HT-29 (cell line): ENCODE results near the gene CFLAR. TPM values are rescaled to one million over a fixed set of nuclear protein-coding genes. Genes with fewer than 3 reads are reported as not detected.
A peak's percentile ranks its signal among the peaks of the same experiment; 100 is the strongest.
"Not testable (repeated sequence)": the region's sequence is repeated elsewhere in the genome, so short reads cannot be mapped to it uniquely, and the experiment has no call there.

ENCODE experiments used
- DNase-seq: peaks from one replicate; pipeline ENCODE4 v3.0.0-alpha.2; 2015; ENCODE audit warnings: low spot score
- total RNA-seq: library from RNA; depleted of rRNA; stranded (reverse); fragments of >200 nt; shearing (Covaris generic); gene quantifications from 2 replicates; pipeline ENCODE4 v1.2.3, GENCODE V29; 2014

CFLAR gene
- total RNA-seq, 1 experiment from 2014 or later: 41.2 TPM

DNA sequence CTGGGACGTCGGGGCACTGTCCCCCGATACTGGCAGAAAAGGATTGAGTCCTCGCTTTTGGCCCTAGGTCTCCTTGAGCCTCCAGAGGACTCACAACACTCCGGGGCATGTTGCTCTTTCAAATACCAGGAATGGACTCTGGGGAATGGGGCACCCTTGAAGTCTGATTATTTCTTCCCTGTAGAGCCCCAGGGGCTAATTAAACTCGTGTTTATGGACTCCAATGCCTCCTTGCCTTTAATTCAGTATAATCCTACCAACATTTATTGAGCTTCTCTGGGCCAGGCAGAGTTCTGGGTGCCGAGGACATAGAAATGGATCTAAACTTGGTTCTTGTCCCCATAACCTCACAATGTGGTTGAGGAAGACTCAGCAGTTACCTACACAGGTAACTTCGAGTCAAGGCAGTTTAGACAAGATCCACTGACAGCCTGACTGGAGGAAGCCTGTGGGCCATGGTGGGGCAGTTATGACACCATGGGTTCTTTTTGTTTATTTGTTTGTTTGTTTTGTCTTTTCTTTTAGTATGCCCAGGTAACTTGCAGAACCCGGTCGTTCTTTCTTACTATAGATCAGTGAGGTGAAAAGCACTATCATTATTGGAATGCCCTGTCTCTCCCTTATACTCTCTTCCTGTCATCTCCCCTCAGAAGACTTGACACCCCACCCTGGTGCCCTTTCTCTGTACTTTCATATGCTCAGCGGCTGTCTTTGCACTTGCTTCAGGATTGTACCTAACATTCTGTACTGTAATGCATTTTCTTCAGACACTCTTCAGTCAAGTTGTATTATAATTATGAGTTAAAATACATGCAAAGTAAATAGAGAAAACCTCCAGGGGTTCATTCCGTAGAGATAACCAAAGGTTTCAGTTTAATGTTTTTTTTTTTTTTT lies 3.2 kb downstream of the CFLAR start:
- DNase-seq: peak; percentile 78

DNA sequence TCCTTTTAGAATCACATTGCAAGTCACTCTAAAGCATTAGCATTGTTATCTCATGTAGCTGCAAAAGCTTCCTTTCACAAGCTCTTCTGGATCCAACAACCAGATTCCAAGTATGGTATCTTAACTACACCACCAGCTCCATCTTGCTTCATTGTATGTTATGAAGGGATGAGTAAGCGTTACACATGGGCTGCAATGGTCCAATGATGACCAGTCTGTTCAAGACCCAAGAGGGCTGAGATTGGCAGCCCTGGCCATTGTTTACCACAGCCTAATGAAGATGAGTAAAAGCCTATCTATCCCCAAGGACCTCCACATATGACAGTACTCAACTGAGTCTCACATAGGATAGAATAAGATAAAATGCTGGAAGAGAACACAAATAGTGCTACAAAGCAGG lies 6.3 kb downstream of the CFLAR start:
- DNase-seq: no peak

DNA sequence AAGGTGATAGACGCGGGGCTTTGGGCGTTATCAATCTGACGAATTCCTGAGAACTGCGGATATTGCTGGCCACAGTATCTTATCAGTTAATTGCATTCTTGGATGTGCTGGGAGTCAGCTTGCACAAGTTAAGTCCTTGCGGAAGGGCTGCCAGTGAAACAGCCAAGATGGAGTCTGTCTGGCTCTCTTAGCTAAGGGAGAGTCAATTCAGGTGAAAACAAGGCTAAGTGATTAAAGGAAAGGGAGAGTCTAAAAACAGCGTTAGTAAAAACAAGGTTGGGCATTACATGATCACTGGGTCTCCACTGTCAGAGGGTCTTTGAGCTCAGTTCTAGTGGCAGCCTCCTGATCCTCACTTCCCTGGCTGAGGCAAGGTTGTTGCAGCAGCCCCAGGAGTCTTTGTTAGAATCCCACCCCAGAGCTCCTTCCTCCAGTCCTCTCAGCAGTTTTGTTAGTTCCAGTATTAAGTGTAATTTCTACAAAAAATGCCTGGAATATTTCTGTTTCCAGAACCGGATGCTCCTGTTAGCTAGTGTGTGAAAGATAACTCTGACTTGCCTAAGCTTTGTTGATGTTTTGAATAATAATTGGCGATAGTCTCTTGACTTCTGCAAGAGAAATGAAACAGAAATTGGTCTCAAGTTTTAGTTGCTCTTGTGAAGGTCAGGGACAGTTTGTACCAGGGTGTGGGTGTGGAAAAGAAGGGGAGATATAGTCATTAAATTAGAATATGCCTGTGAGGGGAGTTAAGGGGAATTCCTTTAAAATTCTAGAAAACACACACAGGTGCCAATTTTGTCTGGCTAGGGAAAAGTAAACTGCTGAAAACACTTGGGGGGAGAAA lies 10.6 kb downstream of the CFLAR start:
- DNase-seq: no peak

DNA sequence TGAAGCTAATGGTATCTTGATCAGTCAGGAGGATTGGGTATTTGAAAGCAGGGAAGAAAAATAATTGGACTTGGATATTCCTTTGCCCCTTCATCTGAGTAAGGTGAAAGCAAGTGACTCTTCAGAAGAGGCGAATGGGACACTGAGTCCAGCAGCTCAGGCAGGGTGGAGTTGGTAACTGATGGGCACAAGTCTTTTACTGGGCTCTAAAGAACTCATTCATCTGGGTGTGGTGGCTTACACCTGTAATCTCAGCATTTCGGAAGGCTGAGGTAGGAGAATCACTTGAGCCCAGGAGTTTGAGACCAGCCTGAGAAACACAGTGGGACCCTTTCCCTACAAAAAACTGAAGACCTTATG lies 11.2 kb downstream of the CFLAR start:
- no peak for DNase-seq

DNA sequence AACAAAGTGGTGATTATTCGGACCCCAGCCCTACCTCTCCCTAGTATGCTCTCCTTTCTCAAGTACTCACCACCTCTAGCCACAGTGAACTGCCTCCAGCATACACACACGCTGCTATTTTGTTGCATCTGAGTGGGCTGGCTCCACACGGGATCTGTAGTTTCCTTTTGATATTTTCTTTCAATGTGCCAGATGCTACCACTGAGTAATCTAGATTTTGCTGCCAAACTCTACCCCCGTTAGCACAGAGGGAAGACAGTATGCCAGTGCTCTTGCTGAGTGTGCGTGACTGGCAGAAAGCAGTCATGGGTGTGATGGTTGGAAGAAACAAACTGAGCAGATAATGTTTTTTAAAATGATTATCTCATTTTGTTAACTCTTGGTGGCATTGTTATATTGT lies 11.6 kb downstream of the CFLAR start:
- no peak for DNase-seq

DNA sequence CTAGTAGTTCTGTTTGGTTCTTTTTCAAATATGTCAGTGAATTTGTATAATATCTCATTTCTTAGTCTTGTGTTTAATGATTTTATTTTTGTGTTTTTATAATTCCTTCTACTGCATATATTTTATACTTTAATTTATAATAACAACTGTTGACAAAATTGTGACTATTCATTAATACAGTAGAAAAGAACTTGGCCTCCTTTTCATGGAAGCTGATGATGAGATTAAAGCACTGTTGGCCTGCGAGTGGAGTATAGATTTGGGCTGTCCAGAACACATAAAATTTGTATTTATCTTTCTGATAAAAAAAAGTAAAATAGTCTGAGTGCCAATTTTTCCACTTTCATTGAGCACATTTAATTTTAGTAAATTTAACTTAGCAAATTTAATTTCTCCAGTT lies 12.1 kb downstream of the CFLAR start:
- DNase-seq: no peak

DNA sequence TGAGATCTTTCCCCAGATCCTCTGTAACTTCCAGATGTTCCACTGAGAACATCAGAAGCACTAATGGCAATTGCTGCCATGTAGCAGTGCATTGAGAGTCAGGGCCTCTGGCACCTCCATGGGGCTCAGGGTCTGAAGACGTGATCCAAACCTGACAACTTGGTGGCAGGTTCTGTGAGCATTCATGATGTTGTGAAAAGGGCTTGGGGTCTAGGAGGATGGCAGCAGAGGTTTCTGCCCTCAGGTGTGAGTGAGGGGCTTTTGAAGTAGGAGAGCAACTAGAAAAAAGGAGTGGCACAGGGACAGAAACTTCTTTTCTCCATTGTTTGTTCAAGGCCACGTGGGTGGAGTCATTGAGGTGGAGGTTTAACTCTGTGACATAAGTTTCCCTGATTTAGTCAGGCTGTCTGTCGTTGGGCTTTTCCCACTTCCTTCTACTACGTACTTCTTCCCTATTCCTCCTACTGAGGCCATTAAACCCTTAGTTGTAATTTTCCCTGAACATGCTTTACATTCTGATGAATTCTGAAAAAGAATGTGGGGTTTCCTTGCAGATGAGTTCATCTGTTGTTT lies 13.1 kb downstream of the CFLAR start:
- peak; percentile 82 for DNase-seq

DNA sequence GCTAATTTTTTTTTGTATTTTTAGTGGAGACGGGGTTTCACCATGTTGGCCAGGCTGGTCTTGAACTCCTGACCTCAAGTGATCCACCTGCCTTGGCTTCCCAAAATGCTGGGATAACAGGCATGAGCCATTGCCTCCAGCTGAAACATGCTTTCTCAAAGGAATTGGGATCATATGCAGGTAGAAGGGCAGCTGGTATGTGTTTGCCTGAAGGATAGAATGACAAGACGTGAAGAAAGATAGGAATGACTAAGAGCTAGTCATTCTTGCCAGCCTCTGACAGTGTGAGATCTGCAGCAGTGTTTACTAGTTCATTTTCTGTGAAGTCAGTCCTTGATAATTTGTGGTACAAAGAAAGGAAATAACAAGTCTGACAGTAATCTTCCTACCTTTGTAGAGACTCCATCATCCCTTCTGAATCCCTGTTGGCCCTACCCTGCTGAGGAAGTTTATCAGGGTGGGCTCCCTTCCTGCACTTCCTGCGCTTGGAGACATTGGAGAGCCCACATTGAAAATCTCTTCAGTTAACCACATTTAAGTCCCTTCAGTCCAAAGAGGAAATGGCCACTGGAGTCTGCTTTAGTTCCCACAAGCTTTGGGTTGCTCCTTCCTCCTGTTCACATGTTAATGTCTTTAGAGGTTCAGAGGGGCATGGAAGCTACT lies 14.7 kb downstream of the CFLAR start:
- no peak for DNase-seq

DNA sequence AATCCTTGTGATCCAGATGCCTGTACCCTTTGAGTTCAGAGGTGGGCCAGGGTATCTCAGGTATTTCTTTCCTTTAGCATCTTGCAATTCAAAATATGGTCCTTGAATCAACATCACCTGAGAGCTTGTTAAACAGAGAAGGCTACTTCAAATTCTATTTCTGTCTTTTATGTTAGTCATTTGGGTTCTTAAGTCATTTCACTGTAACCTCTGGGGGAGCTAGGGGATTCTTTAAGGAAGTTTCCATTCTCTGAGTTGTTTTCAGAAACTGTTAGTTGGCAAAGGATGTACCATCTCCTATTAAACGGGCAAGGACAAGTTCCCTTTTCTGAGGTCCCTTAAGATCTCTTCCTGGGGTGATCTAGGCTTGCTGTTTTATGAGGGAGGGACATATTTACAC lies 16.6 kb downstream of the CFLAR start:
- DNase-seq: no peak

DNA sequence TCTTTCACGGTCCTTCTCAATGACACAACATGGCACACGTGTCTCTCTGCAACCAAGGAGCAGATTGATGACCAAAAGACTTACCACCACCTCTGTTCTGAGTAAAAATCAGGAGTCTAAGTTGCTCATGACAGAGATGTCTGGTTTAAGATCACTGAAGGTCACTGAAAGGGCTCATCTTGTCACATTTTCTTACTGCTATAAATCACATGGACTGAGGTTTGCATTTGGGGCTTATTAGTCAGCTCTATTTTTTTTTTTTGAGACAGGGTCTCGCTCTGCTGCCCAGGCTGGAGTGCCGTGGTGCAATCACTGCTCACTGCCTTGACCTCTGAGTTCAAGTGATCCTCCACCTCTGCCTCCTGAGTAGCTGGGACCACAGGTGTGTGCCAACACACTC lies 19.4 kb downstream of the CFLAR start:
- no peak for DNase-seq

DNA sequence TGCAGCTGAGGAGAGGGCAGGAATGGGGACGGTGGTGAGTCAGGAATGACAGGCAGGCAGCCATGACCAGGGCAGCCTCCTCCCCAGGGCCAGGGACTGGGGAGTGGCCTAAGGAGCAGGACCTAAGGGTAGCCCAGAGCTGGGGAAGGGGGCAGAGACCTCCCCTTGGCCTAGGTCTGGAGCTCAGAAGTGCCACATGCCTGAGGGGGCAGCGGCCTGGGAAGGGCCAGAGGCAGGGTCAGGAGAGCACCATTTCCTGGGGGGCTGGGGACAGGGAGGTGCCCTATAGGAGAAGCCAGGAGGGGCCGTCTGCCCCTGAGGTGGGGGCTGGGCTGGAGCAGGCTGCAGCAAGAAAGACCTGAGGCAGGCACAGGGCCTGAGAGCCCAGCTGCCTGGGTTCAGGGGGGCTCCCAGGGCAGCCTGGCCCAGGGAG lies 20.9 kb downstream of the CFLAR start:
- no peak for DNase-seq

DNA sequence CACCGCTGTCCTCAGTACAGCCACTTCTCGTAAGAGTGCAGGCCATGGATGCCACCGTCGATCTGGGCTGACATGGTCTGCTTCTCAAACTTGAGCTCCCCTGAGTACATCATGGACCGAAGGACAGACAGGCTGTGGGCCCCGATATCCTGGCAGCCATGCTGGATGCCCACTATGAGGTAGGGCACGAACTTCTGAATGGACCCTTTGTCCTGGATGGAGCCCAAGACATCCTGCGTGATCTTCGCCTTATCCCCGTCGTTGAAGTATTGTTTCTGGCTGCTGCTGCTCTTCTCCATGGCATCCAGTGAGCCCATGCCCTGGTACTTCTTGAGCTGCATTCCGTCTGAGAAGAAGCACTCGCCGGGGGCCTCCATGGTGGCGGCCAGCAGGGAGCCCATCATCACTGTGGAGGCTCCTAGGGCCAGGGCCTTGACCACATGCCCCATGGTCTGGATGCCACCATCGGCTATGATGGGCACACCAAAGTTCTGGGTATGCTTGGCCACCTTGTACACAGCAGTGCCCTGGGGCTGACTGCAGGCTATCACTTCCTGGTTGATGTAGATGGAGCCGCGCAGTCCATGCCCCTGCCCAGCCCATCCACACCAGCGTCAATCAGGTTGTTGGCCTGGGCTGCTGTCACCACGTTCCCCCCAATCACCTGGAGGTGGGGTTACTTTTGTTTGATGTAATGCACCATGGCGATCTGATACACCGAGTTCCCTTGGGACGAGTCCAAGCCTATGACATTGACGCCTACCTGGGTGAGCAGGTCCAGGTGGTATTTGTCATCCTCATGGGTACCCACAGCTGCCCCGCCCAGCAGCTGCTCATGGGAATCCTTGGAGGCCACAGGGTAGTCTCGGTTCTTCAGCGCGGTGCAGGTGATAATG lies 21.8 kb downstream of the CFLAR start:
- no peak for DNase-seq

DNA sequence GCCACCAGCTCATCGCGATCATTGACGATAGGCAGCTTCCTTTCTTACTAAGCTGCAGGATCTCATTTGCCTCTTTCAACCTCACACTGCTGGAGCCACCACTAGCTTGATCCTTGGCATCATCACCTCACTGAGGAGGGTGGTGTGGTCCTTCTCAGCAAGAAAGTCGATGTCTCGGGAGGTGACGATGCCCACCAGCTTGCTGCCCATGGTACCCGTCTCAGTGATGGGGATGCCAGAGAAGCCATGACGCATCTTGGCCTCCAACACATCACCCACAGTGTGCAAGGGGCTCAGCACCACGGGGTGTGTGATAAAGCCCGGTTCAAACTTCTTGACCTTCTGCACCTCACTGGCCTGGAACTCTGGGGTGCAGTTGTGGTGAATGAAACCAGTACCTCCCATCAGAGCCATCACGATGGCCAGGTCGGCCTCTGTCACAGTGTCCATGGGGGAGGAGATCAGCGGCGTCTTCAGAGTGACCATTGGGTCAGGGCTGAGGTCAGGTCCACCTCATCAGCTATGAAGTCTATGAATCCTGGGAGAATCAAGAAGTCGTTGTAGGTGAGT lies 22.5 kb downstream of the CFLAR start:
- no peak for DNase-seq

DNA sequence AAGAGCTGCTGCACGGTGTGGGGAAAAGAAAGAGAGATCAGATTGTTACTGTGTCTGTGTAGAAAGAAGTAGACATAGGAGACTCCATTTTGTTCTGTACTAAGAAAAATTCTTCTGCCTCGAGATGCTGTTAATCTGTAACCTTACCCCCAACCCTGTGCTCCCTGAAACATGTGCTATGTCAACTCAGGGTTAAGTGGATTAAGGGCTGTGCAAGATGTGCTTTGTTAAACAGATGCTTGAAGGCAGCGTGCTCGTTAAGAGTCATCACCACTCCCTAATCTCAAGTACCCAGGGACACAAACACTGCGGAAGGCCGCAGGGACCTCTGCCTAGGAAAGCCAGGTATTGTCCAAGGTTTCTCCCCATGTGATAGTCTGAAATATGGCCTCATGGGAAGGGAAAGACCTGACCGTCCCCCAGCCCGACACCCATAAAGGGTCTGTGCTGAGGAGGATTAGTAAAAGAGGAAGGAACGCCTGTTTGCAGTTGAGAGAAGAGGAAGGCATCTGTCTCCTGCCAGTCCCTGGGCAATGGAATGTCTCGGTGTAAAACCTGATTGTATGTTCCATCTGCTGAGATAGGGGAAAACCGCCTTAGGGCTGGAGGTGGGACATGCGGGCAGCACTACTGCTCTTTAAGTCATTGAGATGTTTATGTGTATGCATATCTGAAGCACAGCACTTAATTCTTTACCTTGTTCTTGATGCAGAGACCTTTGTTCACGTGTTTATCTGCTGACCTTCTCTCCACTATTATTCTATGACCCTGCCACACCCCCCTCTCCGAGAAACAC lies 23.2 kb downstream of the CFLAR start:
- not testable (repeated sequence) for DNase-seq

DNA sequence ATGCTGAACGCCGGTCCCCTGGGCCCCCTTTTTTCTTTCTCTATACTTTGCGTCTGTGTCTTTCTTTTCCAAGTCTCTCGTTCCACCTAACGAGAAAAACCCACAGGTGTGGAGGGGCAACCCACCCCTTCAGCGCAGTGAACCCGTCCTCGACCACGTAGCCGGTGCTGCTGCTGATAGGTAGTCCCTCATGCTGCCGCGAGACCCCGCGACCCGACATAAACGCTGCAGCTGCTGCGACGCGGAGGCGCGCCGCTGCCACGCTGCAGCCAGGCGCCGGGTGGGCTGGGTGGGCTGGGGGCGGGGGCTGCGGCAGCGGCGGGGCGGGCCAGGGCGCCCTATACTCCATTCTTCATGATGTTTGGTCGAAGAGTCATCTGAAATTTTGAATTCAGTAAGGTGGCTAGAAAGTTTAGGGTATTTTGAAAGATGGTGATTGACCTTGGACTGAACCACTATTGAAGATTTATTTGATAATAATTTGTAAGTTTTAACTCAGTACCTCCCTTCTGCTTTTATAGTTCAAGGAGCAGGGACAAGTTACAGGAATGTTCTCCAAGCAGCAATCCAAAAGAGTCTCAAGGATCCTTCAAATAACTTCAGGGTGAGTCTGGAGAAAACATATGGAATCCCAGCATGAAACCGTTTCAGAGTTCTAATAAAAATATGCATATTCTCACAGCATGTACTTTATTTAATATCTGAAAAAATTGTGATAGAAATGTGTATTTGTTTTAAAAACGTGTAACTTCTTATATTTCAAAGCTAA lies 24.1 kb downstream of the CFLAR start:
- DNase-seq: no peak

DNA sequence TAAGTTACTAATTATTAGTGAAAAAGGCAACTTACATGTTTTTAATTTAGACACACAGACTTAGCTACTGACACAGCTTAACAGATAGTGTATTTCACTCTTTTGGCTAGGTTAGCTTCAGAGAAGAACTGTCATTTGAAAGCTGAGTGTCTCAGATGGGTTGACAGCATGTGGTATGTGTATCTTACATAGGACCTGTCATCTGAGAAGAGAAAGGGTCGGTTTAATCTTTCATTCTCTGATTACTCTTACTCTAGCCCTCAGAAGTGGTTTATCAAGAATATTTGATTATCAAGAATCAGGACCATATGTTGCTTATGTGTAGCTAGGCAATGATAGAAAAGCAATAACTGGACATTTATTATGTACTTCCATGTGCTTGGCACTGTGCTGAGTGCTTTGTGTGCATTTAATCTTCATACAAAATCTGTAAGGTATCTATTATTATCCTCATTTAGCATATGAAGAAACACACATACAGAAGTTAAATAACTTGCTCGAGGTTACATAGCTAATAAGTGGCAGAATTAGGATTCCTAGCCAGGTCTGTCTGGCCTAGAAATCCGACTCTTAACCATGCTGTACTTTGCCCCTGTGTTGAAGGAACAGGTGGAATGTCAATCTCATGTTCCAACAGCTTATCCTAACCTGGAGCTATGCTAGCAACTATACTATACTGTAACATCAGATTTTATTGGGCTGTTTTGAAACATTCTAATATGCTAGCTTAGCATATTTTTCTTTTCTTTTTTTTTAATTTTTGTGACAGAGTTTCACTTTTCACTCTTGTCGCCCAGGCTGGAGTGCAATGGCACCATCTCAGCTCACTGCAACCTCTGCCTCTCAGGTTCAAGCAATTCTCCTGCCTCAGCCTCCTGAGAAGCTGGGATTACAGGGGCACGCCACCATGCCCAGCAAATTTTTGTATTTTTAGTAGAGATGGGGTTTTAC lies 28.4 kb downstream of the CFLAR start:
- no peak for DNase-seq

DNA sequence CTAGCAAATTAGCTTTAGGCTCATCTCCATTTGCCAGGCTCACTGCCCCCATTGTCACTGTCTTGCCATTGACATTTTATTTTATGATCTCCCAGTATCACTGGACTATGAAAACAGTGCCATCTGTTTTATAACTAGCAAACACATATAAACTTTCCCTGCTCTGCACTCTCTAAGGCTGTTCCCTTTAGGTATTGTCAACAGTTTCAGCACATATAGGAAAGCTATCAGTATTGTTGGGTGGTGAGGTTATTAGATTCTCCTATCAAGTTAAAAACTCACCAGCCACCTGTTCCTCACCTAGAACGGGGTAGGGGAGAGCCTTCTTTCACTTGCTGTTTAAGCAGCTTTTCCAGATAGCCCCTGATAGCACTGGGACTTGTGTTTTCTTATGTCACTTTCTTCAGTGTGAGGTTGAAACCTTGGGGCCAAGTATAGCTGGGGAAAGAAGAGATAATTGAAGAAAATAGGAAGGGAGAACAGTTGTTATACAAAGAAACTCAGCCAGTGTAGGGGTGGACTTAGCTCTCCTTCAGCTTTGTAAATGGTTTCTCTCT lies 32.5 kb downstream of the CFLAR start:
- DNase-seq: no peak
